Cardiac fibroblast (primary cell): ENCODE results near the gene NKX6-2.
"Not testable (repeated sequence)": the region's sequence is repeated elsewhere in the genome, so short reads cannot be mapped to it uniquely, and the experiment has no call there.

Source experiments
- DNase-seq, 2 donors: peaks; one replicate each; pipeline versions ENCODE4 v3.0.0 to v3.0.0-alpha.2; 2010; ENCODE audit warnings: low read depth in 2 of 2
- H3K4me3 ChIP-seq, 2 donors: replicated peaks in 1 of 2; 1 replicate in 1 of 2; 2 replicates in 1 of 2; pipeline ENCODE4 v1.5.1; 2011; ENCODE audit warnings: low read depth in 2 of 2, low read length in 2 of 2, mild to moderate bottlenecking in 2 of 2, moderate library complexity in 1 of 2
- CTCF ChIP-seq: IDR thresholded peaks from one replicate; pipeline ENCODE4 v1.5.1; 2011; ENCODE audit warnings: low read depth, mild to moderate bottlenecking, low read length, inconsistent platforms

The NKX6-2 gene

GRCh38 chr10:132796846-132797245, 10.9 kb upstream of the NKX6-2 start:
- H3K4me3 ChIP-seq: no peak overlapping the region
- no peak for DNase-seq
- no peak for TF ChIP-seq CTCF

DNA sequence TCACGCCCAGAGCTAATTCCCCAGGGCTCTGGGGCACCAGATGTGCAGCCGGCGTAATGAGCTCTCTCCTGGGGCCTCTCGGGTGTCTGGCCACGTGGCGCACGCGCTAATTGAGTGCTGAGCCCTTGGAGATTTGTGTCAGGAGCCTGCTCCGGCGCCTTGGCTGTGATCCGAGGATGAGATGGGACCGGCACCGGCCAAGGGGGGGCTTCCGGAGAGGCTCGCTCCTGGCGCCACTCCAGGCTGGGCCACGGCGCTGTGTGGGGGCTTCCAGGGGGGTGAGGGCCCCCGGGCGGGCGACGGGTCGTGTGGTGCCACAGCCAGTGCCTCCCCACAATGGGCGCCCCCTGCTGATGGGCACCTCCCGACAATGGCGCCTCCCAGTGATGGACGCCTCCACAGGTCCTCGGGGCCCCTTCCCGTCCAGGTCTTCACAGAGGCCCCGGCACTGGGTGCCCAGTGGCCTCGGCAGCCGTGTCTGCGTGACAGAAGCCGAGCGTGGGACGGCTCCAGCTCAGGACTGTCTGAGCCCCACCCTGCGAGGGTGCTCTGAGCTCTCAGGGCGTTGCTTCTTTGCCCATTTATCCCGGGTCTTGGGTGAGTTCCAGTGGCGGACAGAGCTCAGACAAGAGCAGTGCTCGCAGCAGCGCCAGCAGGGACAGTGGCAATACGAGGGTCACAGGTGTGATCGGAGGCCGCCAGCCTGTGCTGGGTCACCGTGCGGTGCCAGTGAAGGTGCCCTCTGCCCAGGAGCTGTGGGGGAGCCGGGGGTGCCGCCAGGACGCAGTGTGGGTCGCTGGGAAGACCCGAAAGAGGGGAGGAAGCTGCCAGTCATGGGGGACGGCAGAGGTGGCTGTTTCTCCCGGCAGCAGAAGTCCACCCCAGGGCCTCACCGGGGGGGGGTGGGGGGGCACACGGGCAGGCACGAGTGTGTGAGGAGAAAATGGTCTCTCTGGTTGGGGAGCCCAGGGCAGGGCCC, 8.2 kb upstream of the NKX6-2 start:
- no peak for TF ChIP-seq CTCF
- no peak overlapping the region for H3K4me3 ChIP-seq
- DNase-seq: no peak

- H3K4me3 ChIP-seq: no peak overlapping the region
- DNase-seq: no peak
- no peak for TF ChIP-seq CTCF
Measured at GRCh38 chr10:132793213-132793612, 7.3 kb upstream of the NKX6-2 start.

GRCh38 chr10:132792796-132793195, 6.8 kb upstream of the NKX6-2 start:
- TF ChIP-seq CTCF: no peak
- no peak overlapping the region for H3K4me3 ChIP-seq
- DNase-seq: no peak

DNA sequence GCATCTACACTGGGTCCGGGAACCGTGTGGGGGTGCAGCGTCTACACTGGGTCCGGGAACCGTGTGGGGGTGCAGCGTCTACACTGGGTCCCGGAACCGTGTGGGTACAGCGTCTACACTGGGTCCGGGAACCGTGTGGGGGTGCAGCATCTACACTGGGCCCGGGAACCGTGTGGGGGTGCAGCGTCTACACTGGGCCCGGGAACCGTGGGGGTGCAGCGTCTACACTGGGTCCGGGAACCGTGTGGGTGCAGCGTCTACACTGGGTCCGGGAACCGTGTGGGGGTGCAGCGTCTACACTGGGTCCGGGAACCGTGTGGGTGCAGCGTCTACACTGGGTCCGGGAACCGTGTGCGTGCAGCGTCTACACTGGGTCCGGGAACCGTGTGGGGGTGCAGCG, 6.2 kb upstream of the NKX6-2 start:
- H3K4me3 ChIP-seq, DNase-seq: not testable (repeated sequence)

GRCh38 chr10:132790934-132791829, 5.2 kb upstream of the NKX6-2 start:
- no peak for TF ChIP-seq CTCF
- DNase-seq: no peak
- H3K4me3 ChIP-seq: no peak overlapping the region

- no peak for DNase-seq
- TF ChIP-seq CTCF: no peak
- H3K4me3 ChIP-seq: no peak overlapping the region
Measured at GRCh38 chr10:132790470-132790869, 4.5 kb upstream of the NKX6-2 start.
